M059J (cell line): Measurements from ENCODE around the gene RAPGEF5. TPM values are rescaled to one million over a fixed set of nuclear protein-coding genes. Genes with fewer than 3 reads are reported as not detected.
A peak's percentile ranks its signal among the peaks of the same experiment; 100 is the strongest.

ENCODE experiments used
- DNase-seq: peaks from one replicate; pipeline ENCODE4 v3.0.0-alpha.2; 2012; ENCODE audit warnings: low read depth
- total RNA-seq: library from RNA; depleted of rRNA; stranded (reverse); fragments of >200 nt; shearing (Covaris generic); gene quantifications from 2 replicates; pipeline ENCODE4 v1.2.3, GENCODE V29; 2014

The RAPGEF5 gene
- total RNA-seq, 1 experiment from 2014 or later, result 0.47 TPM

- peak; percentile 2 for DNase-seq
These were observed 202.8 kb downstream of the RAPGEF5 start for GRCh38 chr7:22154143-22154529.

- DNase-seq, result no peak
These were observed 203.4 kb downstream of the RAPGEF5 start for GRCh38 chr7:22153432-22154142.

GRCh38 chr7:22152690-22153089 lies 204.3 kb downstream of the RAPGEF5 start:
- DNase-seq, result no peak

- DNase-seq, result no peak
These were observed 205.1 kb downstream of the RAPGEF5 start for GRCh38 chr7:22151901-22152300.

GRCh38 chr7:22150221-22150620 lies 206.7 kb downstream of the RAPGEF5 start:
- peak; percentile 5 for DNase-seq

- no peak for DNase-seq
These were observed 209.1 kb downstream of the RAPGEF5 start for GRCh38 chr7:22147868-22148267.

- DNase-seq, result peak; percentile 26
These were observed 209.9 kb downstream of the RAPGEF5 start for GRCh38 chr7:22146961-22147512.

GRCh38 chr7:22144950-22145349 lies 212.0 kb downstream of the RAPGEF5 start:
- no peak for DNase-seq

- DNase-seq, result no peak
These were observed 213.5 kb downstream of the RAPGEF5 start for GRCh38 chr7:22143491-22143890.

- DNase-seq, result no peak
These were observed 214.4 kb downstream of the RAPGEF5 start for GRCh38 chr7:22142572-22142971.

- no peak for DNase-seq
These were observed 215.6 kb downstream of the RAPGEF5 start for GRCh38 chr7:22141355-22141754.

GRCh38 chr7:22140578-22140977 lies 216.4 kb downstream of the RAPGEF5 start:
- DNase-seq, result no peak

- no peak for DNase-seq
These were observed 218.1 kb downstream of the RAPGEF5 start for GRCh38 chr7:22138886-22139285.

GRCh38 chr7:22138106-22138505 lies 218.8 kb downstream of the RAPGEF5 start:
- DNase-seq, result no peak

- DNase-seq, result peak; percentile 6
These were observed 219.5 kb downstream of the RAPGEF5 start for GRCh38 chr7:22137466-22137865.

GRCh38 chr7:22137026-22137425 lies 219.9 kb downstream of the RAPGEF5 start:
- DNase-seq, result peak; percentile 5

GRCh38 chr7:22129819-22130580 lies 227.0 kb downstream of the RAPGEF5 start:
- DNase-seq, result no peak

GRCh38 chr7:22129166-22129565 lies 227.8 kb downstream of the RAPGEF5 start:
- DNase-seq, result no peak

- DNase-seq, result no peak
These were observed 228.4 kb downstream of the RAPGEF5 start for GRCh38 chr7:22128528-22128920.

GRCh38 chr7:22127835-22128527 lies 229.0 kb downstream of the RAPGEF5 start:
- no peak for DNase-seq

GRCh38 chr7:22125436-22125835 lies 231.5 kb downstream of the RAPGEF5 start:
- no peak for DNase-seq

- no peak for DNase-seq
These were observed 232.0 kb downstream of the RAPGEF5 start for GRCh38 chr7:22124941-22125340.
